Keratinocyte (primary cell): ENCODE data around the gene GARIN5B.

Experiments
- EZH2 ChIP-seq: IDR thresholded peaks from one replicate; pipeline ENCODE4 v1.6.1; 2012; ENCODE audit warnings: inconsistent platforms, mild to moderate bottlenecking, low read length, moderate library complexity
- TF ChIP-seq, protein P1 (sequence below), 3 experiments: IDR thresholded peaks in 1 of 3; conservative IDR thresholded peaks in 1 of 3; optimal IDR thresholded peaks in 1 of 3; 2 replicates in 2 of 3; 3 replicates in 1 of 3; pipeline versions ENCODE3 to v1.5.1; 2011; ENCODE audit warnings: low read length in 3 of 3, mild to moderate bottlenecking in 3 of 3, moderate library complexity in 2 of 3, control low read depth in 1 of 3, inconsistent platforms in 1 of 3; ENCODE audit not compliant: insufficient read depth in 2 of 3; ENCODE audit errors: extremely low read depth in 1 of 3

DNA sequence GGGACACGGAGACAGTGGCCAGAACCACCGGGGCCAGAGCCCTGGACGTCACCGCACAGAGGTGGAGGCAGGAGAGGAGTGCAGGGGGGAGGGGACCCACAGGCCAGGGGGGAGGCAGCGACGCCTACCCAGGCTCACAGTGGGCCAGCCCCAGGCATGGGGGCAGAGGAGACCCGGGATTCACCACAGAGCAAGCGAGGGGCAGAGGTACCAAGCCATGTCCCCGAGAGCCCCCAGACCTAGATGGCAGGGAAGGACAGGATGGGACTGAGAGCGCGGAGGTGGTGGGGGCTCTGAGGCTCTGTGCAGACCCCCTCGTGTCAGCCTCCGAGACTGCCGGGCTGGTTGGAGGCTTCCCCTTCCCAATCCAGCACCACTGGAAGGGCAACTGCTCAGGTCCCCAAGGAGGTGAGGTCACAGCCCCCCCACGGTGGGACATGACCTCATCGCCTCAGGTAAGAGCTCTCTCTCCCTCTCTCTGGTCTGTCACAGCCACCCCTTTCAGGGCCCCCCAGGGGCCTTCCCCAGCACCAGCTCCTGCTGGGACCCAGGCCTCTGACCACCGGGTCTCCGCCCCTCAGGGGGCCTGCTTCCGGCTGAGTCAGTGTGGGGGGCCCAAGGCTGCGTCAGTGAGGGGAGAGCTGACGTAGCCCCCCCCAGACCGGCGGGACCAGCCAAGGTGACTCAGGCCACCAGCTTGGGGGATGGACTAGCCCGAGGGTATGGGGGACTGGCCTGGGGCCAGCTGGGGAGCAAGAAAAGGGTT lies 9.4 kb upstream of the GARIN5B start:
- TF ChIP-seq, protein P1, sequence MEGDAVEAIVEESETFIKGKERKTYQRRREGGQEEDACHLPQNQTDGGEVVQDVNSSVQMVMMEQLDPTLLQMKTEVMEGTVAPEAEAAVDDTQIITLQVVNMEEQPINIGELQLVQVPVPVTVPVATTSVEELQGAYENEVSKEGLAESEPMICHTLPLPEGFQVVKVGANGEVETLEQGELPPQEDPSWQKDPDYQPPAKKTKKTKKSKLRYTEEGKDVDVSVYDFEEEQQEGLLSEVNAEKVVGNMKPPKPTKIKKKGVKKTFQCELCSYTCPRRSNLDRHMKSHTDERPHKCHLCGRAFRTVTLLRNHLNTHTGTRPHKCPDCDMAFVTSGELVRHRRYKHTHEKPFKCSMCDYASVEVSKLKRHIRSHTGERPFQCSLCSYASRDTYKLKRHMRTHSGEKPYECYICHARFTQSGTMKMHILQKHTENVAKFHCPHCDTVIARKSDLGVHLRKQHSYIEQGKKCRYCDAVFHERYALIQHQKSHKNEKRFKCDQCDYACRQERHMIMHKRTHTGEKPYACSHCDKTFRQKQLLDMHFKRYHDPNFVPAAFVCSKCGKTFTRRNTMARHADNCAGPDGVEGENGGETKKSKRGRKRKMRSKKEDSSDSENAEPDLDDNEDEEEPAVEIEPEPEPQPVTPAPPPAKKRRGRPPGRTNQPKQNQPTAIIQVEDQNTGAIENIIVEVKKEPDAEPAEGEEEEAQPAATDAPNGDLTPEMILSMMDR (optimal IDR thresholded peaks at IDR 0.05 in 1 of 3, IDR thresholded peaks at IDR 0.05 in 1 of 3, conservative IDR thresholded peaks at IDR 0.05 in 1 of 3; ENCODE audit: extremely low read depth in 1 of 3, insufficient read depth in 2 of 3, low read length in 3 of 3) = no peak
- no peak for TF ChIP-seq EZH2
